Neural progenitor cell (in vitro differentiated cells): ENCODE results near the gene KLF16. TPM values are rescaled to one million over a fixed set of nuclear protein-coding genes. Genes with fewer than 3 reads are reported as not detected.

Experiments used
- DNase-seq: peaks from one replicate; pipeline ENCODE4 v3.0.0-alpha.2; 2016; ENCODE audit warnings: low spot score
- H2AFZ ChIP-seq: fragments of 200-600 bp; sonication (generic); replicated peaks from 2 replicates; pipeline ENCODE4 v1.6.1; 2016; ENCODE audit warnings: antibody characterized with exemption
- H3F3A ChIP-seq: fragments of 200-600 bp; sonication (generic); 2 replicates; pipeline ENCODE4 v1.6.1; 2016; ENCODE audit warnings: antibody characterized with exemption, low read depth
- H3K27ac ChIP-seq: fragments of 200-600 bp; sonication (generic); 2 replicates; pipeline ENCODE4 v1.5.1; 2016; ENCODE audit warnings: mild to moderate bottlenecking
- H3K27me3 ChIP-seq: fragments of 200-600 bp; sonication (generic); 2 replicates; pipeline ENCODE4 v1.6.1; 2016; ENCODE audit warnings: mild to moderate bottlenecking, moderate library complexity
- H3K36me3 ChIP-seq: fragments of 200-600 bp; sonication (generic); 2 replicates; pipeline ENCODE4 v1.5.1; 2016
- H3K4me1 ChIP-seq: fragments of 200-600 bp; sonication (generic); 2 replicates; pipeline ENCODE4 v1.6.1; 2016; ENCODE audit warnings: mixed run types
- H3K4me2 ChIP-seq: fragments of 200-600 bp; sonication (generic); 2 replicates; pipeline ENCODE4 v1.6.1; 2016
- H3K4me3 ChIP-seq: fragments of 200-600 bp; sonication (generic); 2 replicates; pipeline ENCODE4 v1.5.1; 2016
- H3K79me2 ChIP-seq: fragments of 200-600 bp; sonication (generic); 2 replicates; pipeline ENCODE4 v1.6.1; 2016; ENCODE audit warnings: low read depth
- H3K9ac ChIP-seq: fragments of 200-600 bp; sonication (generic); 2 replicates; pipeline ENCODE4 v1.6.1; 2016
- H3K9me3 ChIP-seq: fragments of 200-600 bp; sonication (generic); 2 replicates; pipeline ENCODE4 v1.5.1; 2016; ENCODE audit warnings: low read depth
- H4K20me1 ChIP-seq: fragments of 200-600 bp; sonication (generic); 2 replicates; pipeline ENCODE4 v1.6.1; 2016; ENCODE audit warnings: low read depth
- H3K27ac Mint-ChIP-seq: 3 replicates; pipeline ENCODE4 v1.8.0; 2021; ENCODE audit warnings: mixed read lengths
- H3K27me3 Mint-ChIP-seq: 2 replicates; pipeline ENCODE4 v1.8.0; 2022; ENCODE audit warnings: low read depth, mild to moderate bottlenecking, inconsistent platforms, moderate library complexity, mixed read lengths; ENCODE audit not compliant: insufficient read depth
- H3K36me3 Mint-ChIP-seq: 3 replicates; pipeline ENCODE4 v1.8.0; 2021; ENCODE audit warnings: mixed read lengths
- H3K4me1 Mint-ChIP-seq: 3 replicates; pipeline ENCODE4 v1.8.0; 2021; ENCODE audit warnings: mixed read lengths
- H3K4me3 Mint-ChIP-seq: 3 replicates; pipeline ENCODE4 v1.8.0; 2021; ENCODE audit warnings: mild to moderate bottlenecking, moderate library complexity, mixed read lengths
- H3K9me3 Mint-ChIP-seq: 3 replicates; pipeline ENCODE4 v1.8.0; 2020; ENCODE audit warnings: mixed read lengths
- EZH2 ChIP-seq: fragments of 200-600 bp; sonication (generic); IDR thresholded peaks from 2 replicates; pipeline ENCODE4 v1.6.1; 2017; ENCODE audit warnings: antibody characterized with exemption, mild to moderate bottlenecking, moderate library complexity
- EZH2phosphoT487 ChIP-seq: fragments of 200-600 bp; sonication (generic); IDR thresholded peaks from 2 replicates; pipeline ENCODE4 v1.6.1; 2017; ENCODE audit warnings: antibody characterized with exemption
- total RNA-seq: library from RNA; depleted of rRNA; stranded (reverse); fragments of >200 nt; gene quantifications from 2 replicates; pipeline ENCODE4 v1.2.3, GENCODE V29; 2015; ENCODE audit warnings: low replicate concordance
- TF ChIP-seq, protein P1 (sequence below): fragments of 200-600 bp; sonication (generic); IDR thresholded peaks from 2 replicates; pipeline ENCODE4 v1.5.1; 2017; ENCODE audit warnings: antibody characterized with exemption, mild to moderate bottlenecking

KLF16 gene
- total RNA-seq, 1 donor from 2014 or later: 1.0 TPM

DNA sequence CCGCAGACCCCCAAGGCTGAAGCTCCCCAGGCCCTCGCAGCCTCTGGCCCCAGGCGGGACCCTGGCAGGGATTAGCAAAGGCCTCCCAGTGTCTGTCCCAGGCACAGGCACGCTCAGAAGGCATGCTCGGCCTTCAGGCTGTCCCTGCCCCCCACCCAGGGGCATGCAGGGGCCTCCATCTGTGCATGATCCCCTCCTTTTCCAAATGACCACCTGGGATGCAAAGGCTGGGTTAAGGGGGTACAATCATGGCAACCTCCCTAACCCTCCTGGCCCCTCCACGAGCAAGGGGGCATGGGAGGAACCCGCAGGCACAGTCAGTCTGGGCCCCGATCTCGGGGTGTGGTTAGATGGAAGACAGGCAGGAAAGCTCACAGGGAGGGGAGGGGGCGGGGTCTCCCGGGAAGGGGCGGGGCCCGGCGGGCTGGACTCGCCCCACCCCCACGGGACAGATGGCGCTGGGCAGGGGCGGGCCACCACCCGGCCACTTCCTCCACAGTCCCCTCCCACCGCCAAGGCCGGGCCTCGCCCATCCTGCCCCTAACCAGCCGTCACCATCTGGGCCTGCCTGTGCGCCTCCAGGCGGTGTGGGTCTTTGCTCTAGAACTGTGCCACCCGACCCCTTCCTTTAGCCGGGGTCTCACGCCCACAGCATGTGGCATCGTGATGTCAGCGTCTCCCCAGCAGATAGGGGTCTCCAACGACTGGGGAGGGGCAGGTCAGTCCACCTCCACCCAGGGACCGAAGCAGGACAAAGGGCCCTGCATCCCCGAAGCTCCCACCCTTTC is 8.1 kb downstream of the KLF16 start:
- peak overlapping the region; percentile 60 for H3K4me3 Mint-ChIP-seq
- H3K9me3 Mint-ChIP-seq: no peaks in the 10 kb centered on the region
- H3K27ac ChIP-seq: no peak overlapping the region
- H3K4me2 ChIP-seq: peak overlapping the region; percentile 61
- H3K4me1 Mint-ChIP-seq: peaks cover 33% of the 10 kb centered on the region
- H3K4me1 ChIP-seq: peaks cover 63% of the 10 kb centered on the region
- no peaks in the 10 kb centered on the region for H3K9me3 ChIP-seq
- H3K36me3 Mint-ChIP-seq: no peaks in the 10 kb centered on the region
- H3K79me2 ChIP-seq: peaks cover 60% of the 10 kb centered on the region
- DNase-seq: peak; percentile 93
- peak overlapping the region; percentile 42 for H3K27ac Mint-ChIP-seq
- H3K27me3 ChIP-seq: peaks cover 28% of the 10 kb centered on the region
- no peak overlapping the region for H3K9ac ChIP-seq
- H4K20me1 ChIP-seq: peaks cover 77% of the 10 kb centered on the region
- H3K27me3 Mint-ChIP-seq: peaks cover 3% of the 10 kb centered on the region
- TF ChIP-seq EZH2: no peak
- TF ChIP-seq EZH2phosphoT487: no peak
- TF ChIP-seq, protein P1, sequence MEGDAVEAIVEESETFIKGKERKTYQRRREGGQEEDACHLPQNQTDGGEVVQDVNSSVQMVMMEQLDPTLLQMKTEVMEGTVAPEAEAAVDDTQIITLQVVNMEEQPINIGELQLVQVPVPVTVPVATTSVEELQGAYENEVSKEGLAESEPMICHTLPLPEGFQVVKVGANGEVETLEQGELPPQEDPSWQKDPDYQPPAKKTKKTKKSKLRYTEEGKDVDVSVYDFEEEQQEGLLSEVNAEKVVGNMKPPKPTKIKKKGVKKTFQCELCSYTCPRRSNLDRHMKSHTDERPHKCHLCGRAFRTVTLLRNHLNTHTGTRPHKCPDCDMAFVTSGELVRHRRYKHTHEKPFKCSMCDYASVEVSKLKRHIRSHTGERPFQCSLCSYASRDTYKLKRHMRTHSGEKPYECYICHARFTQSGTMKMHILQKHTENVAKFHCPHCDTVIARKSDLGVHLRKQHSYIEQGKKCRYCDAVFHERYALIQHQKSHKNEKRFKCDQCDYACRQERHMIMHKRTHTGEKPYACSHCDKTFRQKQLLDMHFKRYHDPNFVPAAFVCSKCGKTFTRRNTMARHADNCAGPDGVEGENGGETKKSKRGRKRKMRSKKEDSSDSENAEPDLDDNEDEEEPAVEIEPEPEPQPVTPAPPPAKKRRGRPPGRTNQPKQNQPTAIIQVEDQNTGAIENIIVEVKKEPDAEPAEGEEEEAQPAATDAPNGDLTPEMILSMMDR: no peak
- H3F3A ChIP-seq: peaks cover 29% of the 10 kb centered on the region
- H3K4me3 ChIP-seq: peak overlapping the region; percentile 12
- H3K36me3 ChIP-seq: no peaks in the 10 kb centered on the region
- H2AFZ ChIP-seq: no peak overlapping the region

GRCh38 chr19:1854542-1855039 is 8.8 kb downstream of the KLF16 start:
- H3K79me2 ChIP-seq: peaks cover 54% of the 10 kb centered on the region
- Mint-ChIP-seq H3K4me1 (peaks cover 33% of the 10 kb centered on the region), H3K27ac (peak overlapping the region; percentile 42), H3K4me3 (peak overlapping the region; percentile 60), H3K9me3 (no peaks in the 10 kb centered on the region), H3K36me3 (no peaks in the 10 kb centered on the region), H3K27me3 (peaks cover 3% of the 10 kb centered on the region)
- H3K27ac ChIP-seq: no peak overlapping the region
- no peak overlapping the region for H2AFZ ChIP-seq
- peaks cover 56% of the 10 kb centered on the region for H3K4me1 ChIP-seq
- TF ChIP-seq EZH2phosphoT487: no peak
- H3K27me3 ChIP-seq: peaks cover 22% of the 10 kb centered on the region
- H3K4me3 ChIP-seq: peak overlapping the region; percentile 12
- no peak overlapping the region for H3K9ac ChIP-seq
- peaks cover 70% of the 10 kb centered on the region for H4K20me1 ChIP-seq
- DNase-seq: peak; percentile 72
- peaks cover 29% of the 10 kb centered on the region for H3F3A ChIP-seq
- no peaks in the 10 kb centered on the region for H3K36me3 ChIP-seq
- peak overlapping the region; percentile 61 for H3K4me2 ChIP-seq
- H3K9me3 ChIP-seq: no peaks in the 10 kb centered on the region

GRCh38 chr19:1854039-1854541 is 9.3 kb downstream of the KLF16 start:
- H3K9ac ChIP-seq: no peak overlapping the region
- H3K27me3 ChIP-seq: peaks cover 19% of the 10 kb centered on the region
- no peak for DNase-seq
- Mint-ChIP-seq H3K36me3 (no peaks in the 10 kb centered on the region), H3K27ac (no peak overlapping the region), H3K9me3 (no peaks in the 10 kb centered on the region), H3K4me1 (peaks cover 29% of the 10 kb centered on the region), H3K4me3 (no peak overlapping the region), H3K27me3 (peaks cover 3% of the 10 kb centered on the region)
- no peak overlapping the region for H3K4me2 ChIP-seq
- H3K27ac ChIP-seq: no peak overlapping the region
- no peak overlapping the region for H3K4me3 ChIP-seq
- H3F3A ChIP-seq: peaks cover 32% of the 10 kb centered on the region
- no peak overlapping the region for H2AFZ ChIP-seq
- H3K9me3 ChIP-seq: no peaks in the 10 kb centered on the region
- H3K36me3 ChIP-seq: no peaks in the 10 kb centered on the region
- peaks cover 48% of the 10 kb centered on the region for H3K79me2 ChIP-seq
- H3K4me1 ChIP-seq: peaks cover 51% of the 10 kb centered on the region
- TF ChIP-seq, protein P1: no peak
- no peak for TF ChIP-seq EZH2phosphoT487
- TF ChIP-seq EZH2: no peak
- peaks cover 67% of the 10 kb centered on the region for H4K20me1 ChIP-seq
